Colonic mucosa (tissue), 4 donors: ENCODE measurements around the gene S100A6. TPM values are rescaled to one million over a fixed set of nuclear protein-coding genes. Genes with fewer than 3 reads are reported as not detected.

Source experiments
- DNase-seq: peaks from one replicate; pipeline ENCODE4 v3.0.0-alpha.2; 2020
- H3K27ac ChIP-seq: fragments of 200-600 bp; one replicate; pipeline ENCODE4 v1.8.0; 2021
- H3K27me3 ChIP-seq: fragments of 200-600 bp; one replicate; pipeline ENCODE4 v1.8.0; 2021
- H3K36me3 ChIP-seq: fragments of 200-600 bp; one replicate; pipeline ENCODE4 v1.8.0; 2021
- H3K4me1 ChIP-seq: fragments of 200-600 bp; one replicate; pipeline ENCODE4 v1.8.0; 2021; ENCODE audit warnings: mild to moderate bottlenecking
- H3K4me3 ChIP-seq: fragments of 200-600 bp; one replicate; pipeline ENCODE4 v1.8.0; 2021
- H3K9ac ChIP-seq, 2 donors: one replicate each; pipeline ENCODE4 v1.7.0; 2013; ENCODE audit warnings: control low read depth in 2 of 2, low read depth in 2 of 2, low read length in 2 of 2
- H3K9me3 ChIP-seq: fragments of 200-600 bp; one replicate; pipeline ENCODE4 v1.8.0; 2021
- CTCF ChIP-seq: fragments of 200-600 bp; IDR thresholded peaks from one replicate; pipeline ENCODE4 v1.8.0; 2022; ENCODE audit warnings: antibody characterized with exemption, mild to moderate bottlenecking
- intact Hi-C: fragments of 100-400 bp; cut with DNase I; formaldehyde crosslinking; loops from one replicate; pipeline ENCODE4 v1.14.1; 2022
- total RNA-seq, 2 donors: library from RNA; stranded (reverse); fragmentation: NEBNext Ultra II Directional in 1 of 2; extraction: Animal tissue kit (Norgen Biotek cat#: 25700) in 1 of 2; gene quantifications; one replicate each; pipeline ENCODE4 v1.2.1, GENCODE V29; 2021
- donor health status: healthy.
- donor health status: DM: no; HTN: no; CAD: no.
- donor health status: DM: no; HTN: no; CAD: no.

Gene S100A6
- total RNA-seq, 2 donors from 2014 or later, result 2,444 to 2,474 TPM

DNA sequence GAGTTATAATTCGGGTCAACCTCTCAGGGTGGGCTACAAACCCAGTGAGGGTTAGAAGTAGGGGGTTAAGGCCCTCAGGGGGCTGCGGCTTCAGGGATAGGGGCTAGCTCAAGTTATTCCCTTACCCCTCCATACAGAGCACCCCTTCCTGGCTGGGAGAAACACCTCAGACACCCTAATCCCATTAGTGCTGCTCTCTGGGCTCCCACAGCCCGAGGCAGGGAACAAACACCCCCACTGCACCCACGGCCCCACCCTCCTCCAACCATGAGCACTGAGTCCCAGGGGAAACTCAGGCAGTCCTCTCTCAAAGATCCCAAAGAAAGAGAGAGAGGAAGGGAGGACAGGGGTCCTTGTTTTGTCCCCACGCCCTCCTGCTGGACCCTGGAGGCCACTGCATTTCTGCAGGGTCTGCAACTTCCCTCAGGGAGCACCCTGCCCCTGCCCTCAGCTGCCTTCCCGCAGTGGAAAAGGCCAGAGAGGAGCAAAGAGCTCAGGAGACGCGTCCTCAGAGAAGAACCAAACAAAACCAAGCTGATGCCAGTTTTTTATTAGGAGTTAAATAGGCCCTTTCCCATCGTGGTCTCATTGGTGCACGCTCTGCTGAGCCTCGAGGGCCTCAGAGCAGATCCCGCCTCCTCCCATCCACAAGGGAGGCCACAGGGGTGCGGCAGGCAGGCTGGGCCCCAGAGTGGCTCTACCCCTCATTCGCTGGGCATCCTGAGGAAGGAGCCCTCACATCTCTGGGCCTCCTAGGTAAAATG is 11.2 kb upstream of the S100A6 start:
- Histone ChIP-seq H3K9me3 (no peaks in the 10 kb centered on the region), H3K27ac (no peak overlapping the region), H3K9ac (peak overlapping the region in 1 of 2 donors; percentile 23), H3K36me3 (no peaks in the 10 kb centered on the region), H3K4me3 (no peak overlapping the region), H3K27me3 (no peaks in the 10 kb centered on the region), H3K4me1 (peaks cover 32% of the 10 kb centered on the region)
- no peak for DNase-seq
- no peak for TF ChIP-seq CTCF
- intact Hi-C loops, result no loop called here

DNA sequence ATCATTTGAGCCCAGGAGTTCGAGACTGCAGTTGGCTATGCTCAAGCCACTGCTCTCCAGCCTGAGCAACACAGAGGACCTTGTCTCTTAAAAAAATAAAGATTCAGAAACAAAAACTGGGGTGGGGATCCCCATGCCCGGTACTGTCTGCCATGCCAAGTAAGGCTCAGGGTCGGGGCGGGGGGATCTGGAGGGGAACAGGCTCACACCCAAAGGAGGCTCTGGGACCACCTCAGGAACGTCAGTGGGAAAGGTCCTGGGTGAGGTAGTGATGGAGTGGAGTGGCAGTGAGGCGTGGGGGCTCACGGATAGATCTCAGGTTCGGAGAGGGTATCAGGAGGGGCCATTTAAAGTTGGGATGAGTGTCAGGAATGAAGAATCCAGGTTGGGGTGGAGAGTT is 10.6 kb upstream of the S100A6 start:
- peaks cover 32% of the 10 kb centered on the region for H3K4me1 ChIP-seq
- no peaks in the 10 kb centered on the region for H3K36me3 ChIP-seq
- no peak overlapping the region for H3K4me3 ChIP-seq
- no peaks in the 10 kb centered on the region for H3K27me3 ChIP-seq
- H3K9me3 ChIP-seq, result no peaks in the 10 kb centered on the region
- DNase-seq, result no peak
- intact Hi-C loops, result no loop called here
- peak overlapping the region in 1 of 2 donors; percentile 23 for H3K9ac ChIP-seq
- H3K27ac ChIP-seq, result peak overlapping the region; percentile 91
- TF ChIP-seq CTCF, result no peak

- Histone ChIP-seq H3K9me3 (no peaks in the 10 kb centered on the region), H3K4me1 (peaks cover 32% of the 10 kb centered on the region), H3K4me3 (peak within 1 kb of the TSS; percentile 32), H3K27me3 (no peaks in the 10 kb centered on the region), H3K36me3 (no peaks in the 10 kb centered on the region), H3K9ac (peak within 1 kb of the TSS; percentile 68 to 77), H3K27ac (peak within 1 kb of the TSS; percentile 91)
- TF ChIP-seq CTCF, result no peak
- peak; percentile 99 for DNase-seq
- intact Hi-C loops, result no loop called here
Observed at GRCh38 chr1:153545067-153546055, 9.6 kb upstream of the S100A6 start, which contains the start of gene S100A4. Gene S100A4, minus strand, starts transcription at chr1:153545806. Its CDS starts 1,012 bp downstream, at chr1:153544794.

- peak overlapping the region; percentile 68 to 77 for H3K9ac ChIP-seq
- no peak for DNase-seq
- no peaks in the 10 kb centered on the region for H3K36me3 ChIP-seq
- intact Hi-C loops, result no loop called here
- peak overlapping the region; percentile 91 for H3K27ac ChIP-seq
- H3K9me3 ChIP-seq, result no peaks in the 10 kb centered on the region
- H3K27me3 ChIP-seq, result no peaks in the 10 kb centered on the region
- H3K4me1 ChIP-seq, result peaks cover 32% of the 10 kb centered on the region
- no peak for TF ChIP-seq CTCF
- H3K4me3 ChIP-seq, result peak overlapping the region; percentile 32
Observed at GRCh38 chr1:153544453-153545066, 8.8 kb upstream of the S100A6 start.

GRCh38 chr1:153543736-153544135 is 7.9 kb upstream of the S100A6 start:
- DNase-seq, result no peak
- H3K9ac ChIP-seq, result peak overlapping the region in 1 of 2 donors; percentile 77
- H3K27me3 ChIP-seq, result no peaks in the 10 kb centered on the region
- H3K4me3 ChIP-seq, result no peak overlapping the region
- intact Hi-C loops, result no loop called here
- no peaks in the 10 kb centered on the region for H3K9me3 ChIP-seq
- TF ChIP-seq CTCF, result no peak
- no peaks in the 10 kb centered on the region for H3K36me3 ChIP-seq
- peaks cover 33% of the 10 kb centered on the region for H3K4me1 ChIP-seq
- H3K27ac ChIP-seq, result peak overlapping the region; percentile 91
